ENCODE results near the gene ADPRHL1.

ADPRHL1 gene

GRCh38 chr13:113413898-113414282 is 39.4 kb downstream of the ADPRHL1 start:
- H3K79me2 ChIP-seq (ENCODE audit: control insufficient read depth, low read length) = peaks cover 16% of the 10 kb centered on the region
- H3K9me2 ChIP-seq (replicated peaks; ENCODE audit: control insufficient read depth, low read length) = no peaks in the 10 kb centered on the region
- H3F3A ChIP-seq (ENCODE audit: control insufficient read depth, insufficient read depth) = peaks cover 6% of the 10 kb centered on the region; the same call in 1 of the 2 replicates
- peaks cover 10% of the 10 kb centered on the region for H3K9me3 ChIP-seq (ENCODE audit: control insufficient read depth, insufficient read depth, low read length)
- H3K4me2 ChIP-seq (ENCODE audit: low read length) = no peak overlapping the region
- no peak overlapping the region for H3K4me3 ChIP-seq (ENCODE audit: low read length)
- H3K27me3 ChIP-seq (ENCODE audit: control insufficient read depth, low read length) = no peaks in the 10 kb centered on the region
- TF ChIP-seq EZH2phosphoT487 (IDR thresholded peaks at IDR 0.05; ENCODE audit: borderline replicate concordance, low read length) (no peak), CTCF (IDR thresholded peaks at IDR 0.05; ENCODE audit: low read depth, low read length, poor library complexity, severe bottlenecking) (no peak)
- H3K4me1 ChIP-seq (ENCODE audit: control insufficient read depth, low read length) = peaks cover 36% of the 10 kb centered on the region
- no peaks in the 10 kb centered on the region for H4K20me1 ChIP-seq (ENCODE audit: control insufficient read depth, insufficient read depth, low read depth, low read length)
- no peaks in the 10 kb centered on the region for H3K36me3 ChIP-seq (ENCODE audit: control insufficient read depth, low read length)
- no peak overlapping the region for H3K27ac ChIP-seq (ENCODE audit: low read depth, low read length)

GRCh38 chr13:113413178-113413897 is 40.0 kb downstream of the ADPRHL1 start:
- Histone ChIP-seq H3K36me3 (ENCODE audit: control insufficient read depth, low read length) (no peaks in the 10 kb centered on the region), H3K4me2 (ENCODE audit: low read length) (no peak overlapping the region), H3K9me2 (replicated peaks; ENCODE audit: control insufficient read depth, low read length) (no peaks in the 10 kb centered on the region), H3K27ac (ENCODE audit: low read depth, low read length) (no peak overlapping the region), H3K4me1 (ENCODE audit: control insufficient read depth, low read length) (peaks cover 41% of the 10 kb centered on the region), H3K4me3 (ENCODE audit: low read length) (no peak overlapping the region), H3F3A (ENCODE audit: control insufficient read depth, insufficient read depth) (peaks cover 6% of the 10 kb centered on the region; the same call in 1 of the 2 replicates), H3K79me2 (ENCODE audit: control insufficient read depth, low read length) (peaks cover 16% of the 10 kb centered on the region), H4K20me1 (ENCODE audit: control insufficient read depth, insufficient read depth, low read depth, low read length) (no peaks in the 10 kb centered on the region), H3K27me3 (ENCODE audit: control insufficient read depth, low read length) (no peaks in the 10 kb centered on the region), H3K9me3 (ENCODE audit: control insufficient read depth, insufficient read depth, low read length) (peaks cover 11% of the 10 kb centered on the region)
- TF ChIP-seq CTCF (IDR thresholded peaks at IDR 0.05; ENCODE audit: low read depth, low read length, poor library complexity, severe bottlenecking) (no peak), EZH2phosphoT487 (IDR thresholded peaks at IDR 0.05; ENCODE audit: borderline replicate concordance, low read length) (no peak)

GRCh38 chr13:113412440-113412839 is 40.8 kb downstream of the ADPRHL1 start:
- Histone ChIP-seq H4K20me1 (ENCODE audit: control insufficient read depth, insufficient read depth, low read depth, low read length) (no peaks in the 10 kb centered on the region), H3K4me1 (ENCODE audit: control insufficient read depth, low read length) (peaks cover 45% of the 10 kb centered on the region), H3K79me2 (ENCODE audit: control insufficient read depth, low read length) (peaks cover 16% of the 10 kb centered on the region), H3K4me2 (ENCODE audit: low read length) (no peak overlapping the region), H3K27ac (ENCODE audit: low read depth, low read length) (no peak overlapping the region), H3F3A (ENCODE audit: control insufficient read depth, insufficient read depth) (peaks cover 6% of the 10 kb centered on the region; the same call in 1 of the 2 replicates), H3K4me3 (ENCODE audit: low read length) (no peak overlapping the region), H3K9me3 (ENCODE audit: control insufficient read depth, insufficient read depth, low read length) (peaks cover 11% of the 10 kb centered on the region), H3K27me3 (ENCODE audit: control insufficient read depth, low read length) (no peaks in the 10 kb centered on the region), H3K36me3 (ENCODE audit: control insufficient read depth, low read length) (no peaks in the 10 kb centered on the region), H3K9me2 (replicated peaks; ENCODE audit: control insufficient read depth, low read length) (no peaks in the 10 kb centered on the region)
- TF ChIP-seq CTCF (IDR thresholded peaks at IDR 0.05; ENCODE audit: low read depth, low read length, poor library complexity, severe bottlenecking) (no peak), EZH2phosphoT487 (IDR thresholded peaks at IDR 0.05; ENCODE audit: borderline replicate concordance, low read length) (no peak)
